GM18511 (cell line): ENCODE measurements around the gene SPAG17.

ENCODE experiments used
- ATAC-seq: cut with Tn5 transposase; IDR thresholded peaks from one replicate; pipeline ENCODE4 v1.9.1; 2021; ENCODE audit warnings: mild to moderate bottlenecking, moderate library complexity; ENCODE audit not compliant: unreplicated experiment

SPAG17 gene

GRCh38 chr1:117919376-117919775 lies 265.7 kb downstream of the SPAG17 start:
- ATAC-seq, result no peak

GRCh38 chr1:117911051-117911450 lies 274.0 kb downstream of the SPAG17 start:
- ATAC-seq, result no peak

GRCh38 chr1:117905019-117905418 lies 280.0 kb downstream of the SPAG17 start:
- ATAC-seq, result no peak

- no peak for ATAC-seq
Measured at GRCh38 chr1:117904485-117904884, 280.5 kb downstream of the SPAG17 start.
